NCI-H146 (cell line): Measurements from ENCODE around the gene LRRC28.
A peak's percentile ranks its signal among the peaks of the same experiment; 100 is the strongest.

Experiments used
- DNase-seq: peaks from one replicate; lab custom pipeline; 2025; lab: John Stamatoyannopoulos, UW

The LRRC28 gene

DNA sequence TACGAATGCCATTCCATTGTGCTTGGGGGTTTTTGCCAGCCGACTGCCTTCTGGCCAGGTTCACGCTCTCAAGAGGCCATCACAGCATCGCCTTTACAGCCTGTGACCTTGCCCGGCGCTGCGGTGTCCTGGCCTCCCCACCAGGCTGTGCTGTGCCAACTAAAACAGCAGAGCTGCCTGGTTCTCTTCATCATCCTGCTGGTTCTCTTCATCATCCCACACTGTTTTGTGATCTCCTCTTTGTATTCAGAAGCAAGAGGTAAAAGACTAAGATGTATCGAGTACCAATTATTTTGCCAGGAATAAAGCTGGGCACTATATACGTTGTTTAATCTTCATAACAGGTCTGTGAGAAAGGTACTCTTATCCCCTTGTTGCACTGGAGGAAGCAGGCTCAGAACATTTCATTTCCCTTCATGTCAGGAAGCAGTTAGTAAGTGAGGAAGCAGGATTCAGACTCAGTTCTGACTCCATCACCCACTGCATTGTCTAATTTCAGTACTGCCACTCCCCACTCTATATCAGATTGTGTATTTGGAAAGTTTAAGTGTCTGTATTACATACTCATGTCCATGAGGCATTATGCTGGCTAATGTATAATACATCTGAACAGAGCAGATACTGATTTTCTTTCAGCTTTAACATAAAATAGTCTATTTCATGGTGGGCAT, 92.7 kb downstream of the LRRC28 start:
- DNase-seq = no peak

DNA sequence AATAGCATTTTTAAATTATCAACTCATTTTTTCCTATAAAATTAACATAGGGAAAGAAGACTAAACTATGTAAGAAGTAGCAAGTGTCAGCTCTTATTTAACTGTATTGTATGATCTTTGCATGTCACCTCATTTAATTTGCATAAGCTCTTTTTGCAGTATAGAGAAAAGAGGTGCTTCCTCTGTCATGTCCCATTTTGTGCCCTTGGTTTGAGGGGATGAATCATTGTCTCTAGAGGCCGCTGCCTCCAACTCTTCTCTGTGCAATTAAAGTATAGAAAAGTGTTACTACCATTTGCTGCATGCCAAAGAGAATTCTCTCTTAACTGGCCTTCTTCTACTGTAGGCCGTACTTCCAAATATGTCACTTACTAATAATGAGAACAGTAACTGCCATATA, 93.4 kb downstream of the LRRC28 start:
- DNase-seq = no peak

DNA sequence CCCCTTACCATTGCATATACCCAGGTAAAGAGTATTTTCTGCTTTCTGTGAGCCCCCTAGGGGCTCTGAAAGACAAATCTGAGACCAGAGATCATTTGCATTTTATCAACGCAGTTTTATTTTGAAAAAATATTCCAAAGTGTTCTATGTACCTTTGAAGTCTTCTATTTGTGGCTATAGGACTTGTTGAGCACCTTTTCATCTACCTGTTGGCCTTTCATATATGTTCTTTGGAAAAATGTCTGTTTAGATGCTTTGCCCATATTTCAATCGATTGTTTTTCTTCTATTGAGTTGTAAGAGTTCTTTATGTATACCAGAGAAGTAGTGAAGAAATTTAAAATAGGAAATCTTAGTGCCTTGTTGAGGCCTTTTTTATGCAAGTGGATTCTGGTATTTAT, 94.0 kb downstream of the LRRC28 start:
- no peak for DNase-seq

DNA sequence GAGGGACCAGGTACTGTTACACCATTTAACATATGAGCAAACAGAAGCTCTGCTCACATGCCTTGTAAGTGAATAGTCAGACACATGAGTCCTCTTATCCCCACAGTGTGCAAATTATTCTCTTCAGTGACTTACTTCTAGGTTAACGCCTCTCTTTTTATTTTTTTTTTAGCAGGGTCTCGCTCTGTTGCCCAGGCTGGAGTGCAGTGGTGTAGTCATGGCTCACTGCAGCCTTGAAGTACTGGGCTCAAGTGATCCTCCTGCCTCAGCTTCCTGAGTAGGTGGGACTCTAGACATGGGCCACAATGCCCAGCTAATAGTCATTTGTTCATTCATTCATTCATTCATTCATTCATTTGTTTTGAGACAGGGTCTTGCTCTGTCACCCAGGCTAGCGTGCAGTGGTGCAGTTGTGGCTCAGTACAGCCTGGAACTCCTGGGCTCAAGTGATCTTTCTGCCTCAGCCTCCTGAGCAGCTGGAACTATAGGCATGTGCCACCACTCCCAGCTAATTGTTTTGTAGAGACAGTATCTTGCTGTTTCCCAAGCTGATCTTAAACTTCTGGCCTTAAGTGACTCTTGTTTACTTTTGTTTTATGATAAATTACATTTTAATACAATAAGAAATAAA, 94.7 kb downstream of the LRRC28 start:
- DNase-seq = no peak

DNA sequence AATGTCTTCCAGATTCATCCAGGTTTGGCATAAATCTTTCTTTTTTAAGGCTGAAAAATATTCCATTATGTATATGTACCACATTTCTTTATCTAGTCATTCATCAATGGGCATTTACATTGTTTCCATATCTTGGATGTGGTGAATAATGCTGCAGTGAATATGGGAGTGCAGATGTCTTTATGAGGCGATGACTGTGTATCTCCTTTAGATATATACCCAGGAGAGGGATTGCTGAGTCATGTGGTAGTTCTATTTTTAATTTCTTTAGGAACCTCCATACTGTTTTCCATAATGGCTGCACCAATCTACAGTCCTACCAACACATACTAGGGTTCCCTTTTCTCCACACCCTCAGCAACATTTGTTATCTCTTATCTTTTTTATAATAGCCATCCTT, 96.3 kb downstream of the LRRC28 start:
- DNase-seq = no peak

DNA sequence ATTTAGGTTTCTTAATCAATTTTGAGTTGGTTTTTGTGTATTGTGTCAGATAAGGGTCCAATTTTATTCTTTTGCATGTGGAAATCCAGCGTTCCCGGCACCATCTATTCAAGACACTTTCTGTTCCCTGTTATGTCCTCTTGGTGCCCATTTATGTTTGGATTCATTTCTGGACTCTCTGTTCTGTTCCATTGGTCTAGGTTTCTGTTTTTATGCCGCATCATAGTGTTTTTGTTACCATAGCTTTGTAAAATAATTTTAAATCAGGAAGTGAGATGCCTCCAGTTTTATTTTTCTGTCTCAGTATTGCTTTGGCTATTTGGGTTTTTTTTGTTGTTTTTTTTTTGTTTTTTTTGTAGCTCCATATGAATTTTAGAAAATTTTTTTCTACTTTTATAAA, 97.1 kb downstream of the LRRC28 start:
- no peak for DNase-seq

DNA sequence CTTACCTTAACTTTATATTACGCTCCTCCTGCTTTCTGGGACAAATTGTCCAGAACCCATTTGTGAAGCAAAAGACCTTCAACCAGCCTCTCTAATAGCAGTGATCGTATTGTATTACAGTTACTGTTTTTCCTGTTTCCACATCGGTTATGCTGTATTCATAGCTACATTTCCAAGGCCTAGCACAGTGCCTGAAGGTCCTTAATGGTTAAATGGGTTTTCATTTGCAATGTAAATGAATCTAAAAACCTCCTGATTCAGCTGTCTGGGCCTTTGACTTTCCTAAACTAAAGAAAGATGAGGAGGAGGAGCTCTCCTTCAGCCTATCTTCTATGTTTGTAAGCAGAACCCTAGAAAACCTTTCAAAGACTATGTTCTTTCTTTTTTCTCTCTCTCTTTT, 99.1 kb downstream of the LRRC28 start:
- DNase-seq = no peak

DNA sequence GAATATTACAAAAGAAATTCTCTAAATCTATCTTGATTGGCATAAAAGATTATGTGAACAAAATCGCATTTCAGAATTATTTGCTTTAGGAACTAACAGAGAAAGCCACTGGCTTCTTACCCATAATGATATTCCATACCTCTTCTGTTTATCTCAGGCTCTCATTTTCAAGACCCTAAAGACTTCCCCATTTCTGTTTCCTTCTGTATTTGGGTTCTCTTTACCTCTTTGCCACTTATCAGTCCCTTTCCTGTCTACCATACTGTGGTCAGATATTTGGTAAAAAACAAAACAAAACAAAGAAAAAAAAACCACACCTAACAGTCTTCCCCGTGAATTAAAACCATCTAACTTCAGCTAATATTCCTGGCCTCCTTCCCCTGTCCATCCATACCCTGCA, 108.5 kb downstream of the LRRC28 start:
- no peak for DNase-seq

DNA sequence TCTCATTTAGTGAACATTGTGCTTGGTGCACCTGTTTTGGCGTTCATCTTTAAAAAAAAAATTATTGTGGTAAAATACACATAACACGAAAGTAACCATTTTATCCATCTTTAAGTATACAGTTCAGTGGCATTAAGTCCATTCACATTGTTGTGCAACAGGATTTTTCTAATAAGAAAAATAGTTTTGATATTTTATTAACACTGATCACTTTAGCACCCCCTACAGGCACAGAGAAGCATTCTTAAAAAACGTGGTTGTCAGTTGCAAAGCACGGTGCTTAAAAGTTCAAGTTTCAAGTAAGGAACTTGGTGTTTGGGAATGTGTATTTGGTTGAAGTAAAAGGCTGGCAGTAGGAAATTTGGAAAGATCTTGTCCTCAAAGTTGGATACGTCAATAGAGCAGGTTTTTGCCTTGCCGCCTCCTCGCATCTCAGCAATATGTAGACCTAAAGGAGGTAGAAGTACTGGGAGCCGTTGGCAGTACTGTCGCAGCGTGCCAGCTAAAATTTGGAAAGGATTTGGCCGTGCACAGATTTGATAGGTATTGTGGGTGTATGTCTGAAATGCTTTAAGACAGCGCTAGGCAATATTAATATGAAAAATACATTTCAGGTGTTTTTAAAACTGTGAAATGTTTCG, 110.4 kb downstream of the LRRC28 start:
- peak; percentile 19 for DNase-seq

DNA sequence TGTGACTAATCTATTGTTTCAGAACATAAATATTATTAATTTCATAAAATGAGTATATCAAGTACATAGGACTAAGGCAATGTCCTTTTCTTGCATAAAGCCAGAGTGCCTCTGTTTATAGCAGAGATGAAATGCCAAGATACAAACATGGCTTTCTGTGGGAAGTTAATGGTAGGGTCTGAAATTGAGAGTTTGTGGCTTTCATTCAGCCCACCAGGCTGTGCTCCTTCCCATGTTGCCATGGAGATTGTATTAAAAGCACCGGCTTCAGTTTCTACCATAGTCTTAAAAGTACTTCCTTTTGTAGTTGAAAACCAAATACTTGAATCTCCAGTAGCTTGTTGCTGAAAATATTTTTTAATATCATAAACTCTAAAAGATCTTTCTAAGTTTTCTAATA, 114.0 kb downstream of the LRRC28 start:
- DNase-seq = no peak

DNA sequence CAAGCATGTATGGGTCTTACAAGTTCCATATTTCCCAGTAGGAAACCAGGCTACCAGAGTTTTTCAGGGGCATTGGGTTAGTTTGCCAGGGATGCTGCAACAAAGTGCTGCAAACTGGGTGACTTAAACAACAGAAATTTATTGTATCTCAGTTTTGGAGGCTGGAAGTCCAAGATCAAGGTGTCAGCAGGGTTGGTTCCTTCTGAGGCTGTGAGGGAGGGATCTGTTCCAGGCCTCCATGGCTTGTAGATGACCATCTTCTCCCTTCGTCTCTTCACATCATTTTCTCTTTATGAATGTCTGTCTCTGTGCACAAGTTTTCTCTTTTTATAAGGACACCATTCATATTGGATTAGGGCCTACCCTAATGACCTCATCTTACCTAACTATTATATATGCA, 114.7 kb downstream of the LRRC28 start:
- no peak for DNase-seq

DNA sequence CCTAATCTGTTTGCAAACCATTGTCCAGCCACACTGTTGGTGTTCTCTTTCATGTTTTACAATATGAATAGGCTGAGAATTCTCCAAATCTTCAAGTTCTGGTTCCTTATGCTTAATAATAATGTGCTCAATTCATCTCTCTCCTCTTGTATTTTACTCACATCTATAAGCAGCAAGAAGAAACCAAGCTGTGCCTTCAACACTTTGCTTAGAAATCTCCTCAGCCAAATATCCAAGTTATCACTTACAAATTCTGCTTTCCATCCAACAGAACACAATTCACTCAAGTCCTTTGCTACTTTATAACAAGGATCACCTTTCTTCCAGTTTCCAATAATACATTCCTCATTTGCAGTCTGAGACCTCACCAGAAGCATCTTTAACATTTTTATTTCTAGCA, 117.5 kb downstream of the LRRC28 start:
- DNase-seq = no peak

DNA sequence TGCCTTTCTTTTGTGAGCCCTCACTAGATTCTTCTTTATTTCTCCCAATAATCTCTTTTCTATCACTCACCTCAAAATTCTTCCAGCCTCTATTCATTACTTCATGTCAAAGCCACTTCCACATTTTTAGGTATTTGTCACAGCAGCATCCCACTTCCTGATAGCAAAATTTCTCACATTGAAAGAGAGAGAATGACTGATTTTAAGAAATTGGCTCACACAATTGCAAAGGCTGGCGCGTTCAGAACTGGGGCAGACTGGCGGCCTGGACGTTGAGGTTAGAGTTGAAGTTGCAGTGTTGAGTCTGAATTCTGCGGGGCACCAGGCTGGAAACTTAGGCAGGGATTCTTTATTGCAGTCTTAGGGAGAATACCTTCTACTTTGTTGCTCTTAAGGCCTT, 117.9 kb downstream of the LRRC28 start:
- DNase-seq = no peak

DNA sequence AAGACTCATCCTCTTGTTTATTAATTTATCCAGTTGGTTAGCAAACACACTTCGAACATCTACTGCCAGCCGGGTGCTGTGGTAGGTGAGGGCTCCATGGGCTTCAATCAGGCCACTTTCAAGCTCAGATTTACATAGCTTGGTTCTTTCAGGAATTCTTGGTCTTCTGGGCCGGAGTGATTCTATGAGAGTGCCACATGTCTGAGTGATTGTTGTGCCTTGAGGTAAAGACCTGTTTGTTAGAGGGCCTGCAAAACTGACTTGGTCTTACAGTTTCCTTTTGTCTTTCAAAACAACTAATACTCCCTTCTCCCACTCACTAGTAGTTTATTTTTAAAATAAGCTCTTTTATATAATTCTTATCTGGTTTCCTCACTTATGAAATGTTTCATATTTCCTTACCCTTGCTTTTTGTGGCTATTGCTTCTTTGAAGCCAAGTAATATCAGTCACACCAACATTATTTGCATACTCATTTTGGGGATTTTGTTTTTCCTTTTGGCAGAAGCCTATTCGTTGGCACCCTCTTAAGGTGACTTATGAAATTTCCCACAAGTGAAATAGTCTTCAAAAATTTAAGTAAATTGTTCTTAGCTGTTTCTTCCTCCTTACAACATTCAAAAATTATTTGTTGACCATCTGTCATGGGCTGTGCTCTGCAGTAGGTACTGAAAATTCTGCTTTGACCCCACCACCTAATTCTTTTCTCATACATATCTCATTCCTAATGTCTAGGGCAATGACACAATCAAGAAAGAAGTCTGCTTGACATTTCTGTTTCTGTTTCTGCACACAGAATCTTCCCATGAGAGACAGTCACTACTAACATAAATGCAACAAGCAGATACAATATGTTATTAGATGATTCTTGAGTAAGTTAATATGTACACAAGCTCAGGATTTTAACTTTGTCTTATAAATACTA, 120.2 kb downstream of the LRRC28 start:
- DNase-seq = no peak

DNA sequence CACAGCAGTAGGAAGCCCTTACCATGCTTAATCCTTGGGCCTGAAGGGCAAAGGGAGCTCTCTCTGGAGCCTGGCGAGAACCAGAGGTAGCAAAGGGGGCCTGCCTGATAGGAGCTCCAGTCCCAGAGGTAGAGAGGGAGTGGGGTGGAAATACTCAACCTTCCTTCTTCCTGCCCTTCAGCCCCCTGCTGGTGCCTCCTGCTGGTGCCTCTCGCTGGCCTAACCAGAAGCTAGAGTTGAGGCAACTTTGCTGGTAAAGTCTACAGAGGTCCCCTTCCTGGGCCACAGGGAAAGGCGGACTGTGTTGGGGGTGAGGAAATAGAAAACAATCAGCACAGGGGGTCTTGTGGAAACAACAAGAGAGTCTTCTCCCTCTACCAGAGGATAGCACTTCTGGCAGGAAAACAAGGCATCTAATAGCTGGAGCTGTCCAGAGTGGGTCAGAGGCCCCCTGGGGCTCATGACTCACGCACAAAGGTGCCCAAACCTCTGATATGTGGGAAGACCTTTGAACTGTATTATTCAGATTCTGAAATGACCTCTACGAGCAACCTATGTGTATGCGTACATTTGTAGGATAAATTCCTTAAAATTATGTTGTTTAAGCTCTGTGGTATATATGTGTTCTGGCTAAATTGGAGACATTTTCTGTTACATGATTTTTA, 133.9 kb downstream of the LRRC28 start:
- DNase-seq = no peak

DNA sequence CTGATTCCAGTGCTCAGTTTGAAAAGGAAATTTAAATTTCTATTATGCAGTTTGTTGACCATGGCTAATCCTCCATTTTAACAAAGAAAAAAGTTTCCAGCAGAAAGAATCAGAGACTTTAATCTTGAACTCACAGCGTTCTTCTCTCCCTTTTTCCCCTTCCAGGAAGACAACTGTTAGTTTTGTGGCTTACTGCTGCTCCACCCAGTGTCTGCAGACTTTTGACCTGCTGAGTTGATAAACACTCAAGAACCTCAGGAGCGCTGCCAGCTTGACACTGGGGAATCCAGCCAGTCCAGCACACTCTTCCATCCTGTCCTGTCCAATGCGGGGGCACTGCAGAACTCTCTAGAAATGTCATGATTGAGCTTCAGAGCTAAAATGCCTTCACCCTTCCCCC, 134.6 kb downstream of the LRRC28 start:
- DNase-seq = no peak

DNA sequence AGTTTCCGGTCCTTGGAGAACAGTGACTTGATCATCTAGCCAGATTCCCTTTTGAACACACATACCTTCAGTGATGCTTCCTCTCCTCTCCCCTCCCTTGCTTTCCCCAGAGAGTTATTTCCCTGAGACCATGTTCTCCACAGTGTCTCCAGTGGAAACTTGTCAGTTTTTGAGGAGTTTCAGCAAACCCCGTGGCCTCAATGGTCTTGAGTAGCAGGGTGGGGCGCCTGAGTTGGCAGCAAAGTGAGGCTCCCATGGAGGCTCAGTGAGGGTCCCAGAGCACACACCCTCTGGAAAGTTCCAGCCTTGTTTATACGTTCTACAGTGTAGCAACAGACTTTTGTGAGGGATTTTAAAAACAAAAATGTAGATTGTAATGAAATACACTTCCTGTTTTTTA, 135.1 kb downstream of the LRRC28 start:
- no peak for DNase-seq

DNA sequence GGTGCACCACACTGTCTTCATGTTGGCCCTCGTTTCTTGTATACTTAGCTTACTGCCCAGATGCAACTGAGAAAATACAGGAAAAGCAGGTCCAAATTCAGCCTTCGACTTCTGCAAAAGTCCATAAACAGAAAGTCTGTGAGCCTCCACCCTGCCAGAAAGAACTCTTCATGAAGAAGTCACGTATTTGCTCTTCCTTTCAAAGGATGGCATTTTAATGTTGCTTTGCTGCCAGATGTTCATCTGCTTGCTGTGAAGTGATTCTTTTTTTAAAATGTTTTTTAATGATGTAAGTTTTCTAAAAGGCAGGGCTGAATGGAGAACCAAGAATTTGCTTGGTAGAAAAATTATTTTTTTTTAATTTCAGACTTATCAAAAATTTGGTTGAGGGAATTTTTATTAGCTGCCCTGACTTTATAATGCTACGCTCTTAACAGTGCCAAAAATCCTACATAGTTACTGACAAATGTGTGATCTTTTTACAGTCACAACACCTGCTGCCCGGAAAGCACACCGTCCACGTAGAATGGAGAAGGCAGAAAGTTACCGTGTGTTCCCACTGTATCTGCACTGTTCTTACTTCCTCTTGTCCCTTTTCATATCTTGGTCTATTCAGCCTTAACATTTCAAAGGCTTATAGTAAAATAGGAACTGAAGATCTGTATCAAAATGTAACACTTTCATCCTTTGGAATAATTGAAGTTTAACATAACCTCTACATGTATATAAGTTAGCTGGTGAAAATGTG, 136.3 kb downstream of the LRRC28 start:
- no peak for DNase-seq

DNA sequence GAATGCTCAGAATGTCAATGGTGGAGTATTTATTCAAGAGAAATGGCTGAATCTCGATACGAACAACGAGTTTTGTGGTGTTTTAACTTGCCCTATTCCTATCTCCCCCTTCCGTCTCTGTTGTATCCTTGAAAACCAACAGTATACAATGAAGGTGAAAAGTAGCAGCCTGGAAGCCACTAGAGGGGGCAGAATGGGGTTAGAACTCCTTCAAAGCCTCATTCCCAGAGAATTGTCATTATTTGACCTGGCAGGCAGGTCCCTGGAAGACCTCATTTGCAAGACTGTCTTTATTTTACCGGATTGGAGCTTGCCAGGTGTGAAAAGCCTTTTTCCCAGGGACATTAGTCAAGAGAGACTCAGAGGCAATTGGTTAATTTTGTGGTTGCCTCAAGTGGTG, 139.4 kb downstream of the LRRC28 start:
- no peak for DNase-seq

DNA sequence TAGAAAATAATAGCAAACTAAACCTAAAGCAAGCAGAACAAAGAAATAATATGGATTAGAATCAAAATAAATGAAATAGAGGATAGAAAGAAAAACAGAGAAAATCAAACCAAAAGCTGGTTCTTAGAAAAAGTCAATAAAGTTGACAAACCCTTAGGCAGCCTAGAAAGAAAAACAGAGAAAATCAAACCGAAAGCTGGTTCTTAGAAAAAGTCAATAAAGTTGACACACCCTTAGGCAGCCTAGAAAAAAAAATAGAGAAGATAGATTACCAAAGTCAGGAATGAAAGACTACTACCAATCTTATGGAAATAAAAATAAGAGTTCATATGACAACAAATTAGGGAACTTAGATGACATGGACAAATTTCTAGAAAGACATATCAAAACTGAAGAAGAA, 142.4 kb downstream of the LRRC28 start:
- DNase-seq = no peak

DNA sequence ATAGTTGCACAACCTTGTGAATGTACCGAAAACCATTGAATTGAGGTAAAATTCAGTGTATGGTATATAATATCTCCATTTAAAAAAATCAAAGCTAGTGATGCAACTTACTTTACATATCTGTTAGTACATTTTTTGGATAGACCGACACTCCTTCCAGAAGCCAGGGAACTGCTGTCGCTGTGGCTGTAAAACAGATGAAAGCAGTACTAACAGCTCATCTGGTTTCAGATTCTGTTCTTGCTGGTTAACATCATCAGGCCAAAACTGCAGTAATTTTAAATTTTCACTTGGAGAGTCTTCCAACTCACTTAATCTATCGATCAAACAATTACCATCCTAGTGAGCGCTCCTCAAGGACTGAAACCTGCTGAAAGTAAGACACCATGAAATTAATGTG, 145.1 kb downstream of the LRRC28 start:
- DNase-seq = no peak
